H1 (cell line): Measurements from ENCODE around the gene KLF13. TPM values are rescaled to one million over a fixed set of nuclear protein-coding genes. Genes with fewer than 3 reads are reported as not detected.

ENCODE experiments used
- CTCF ChIA-PET: fragments of 300-600 bp; sonication (Branson Sonifier 250); formaldehyde crosslinking; loops from one replicate; lab custom pipeline; 2021; ENCODE audit not compliant: partially characterized antibody; lab: Charles Lee
- POLR2A ChIA-PET: fragments of 300-600 bp; sonication (Branson Sonifier 250); formaldehyde crosslinking; loops from one replicate; lab custom pipeline; 2021; ENCODE audit warnings: inconsistent platforms; ENCODE audit not compliant: partially characterized antibody; lab: Charles Lee
- DNase-seq, 2 experiments: peaks; one replicate each; pipeline versions ENCODE4 v3.0.0 to v3.0.0-alpha.2; 2010 to 2022; ENCODE audit warnings: low spot score in 2 of 2, low read depth in 1 of 2, mixed read lengths in 1 of 2
- FAIRE-seq: peaks from 2 replicates; lab custom pipeline; 2011; peaks lifted over from hg19 to GRCh38; lab: Jason Lieb, UNC
- H2AFZ ChIP-seq: 2 replicates; pipeline ENCODE4 v1.8.1; 2012; ENCODE audit warnings: low read length, inconsistent platforms
- H2AK5ac ChIP-seq: 2 replicates; pipeline ENCODE4 v1.6.1; 2013; ENCODE audit warnings: low read depth, low read length
- H2BK120ac ChIP-seq: replicated peaks from 2 replicates; pipeline ENCODE3; 2013; ENCODE audit warnings: low read depth, low read length, inconsistent platforms
- H2BK12ac ChIP-seq: 2 replicates; pipeline ENCODE4 v1.6.1; 2013; ENCODE audit warnings: low read depth, low read length
- H2BK15ac ChIP-seq: 2 replicates; pipeline ENCODE4 v1.6.1; 2013; ENCODE audit warnings: low read length
- H2BK20ac ChIP-seq: 2 replicates; pipeline ENCODE4 v1.6.1; 2013; ENCODE audit warnings: low read length
- H2BK5ac ChIP-seq: 2 replicates; pipeline ENCODE4 v1.6.1; 2013; ENCODE audit warnings: low read depth, low read length
- H3K14ac ChIP-seq: 2 replicates; pipeline ENCODE4 v1.6.1; 2013; ENCODE audit warnings: inconsistent platforms; ENCODE audit not compliant: insufficient read length
- H3K18ac ChIP-seq: 2 replicates; pipeline ENCODE4 v1.6.1; 2013; ENCODE audit warnings: low read length; ENCODE audit errors: extremely low read depth
- H3K23ac ChIP-seq: 2 replicates; pipeline ENCODE4 v1.6.1; 2013; ENCODE audit warnings: inconsistent platforms; ENCODE audit not compliant: insufficient read length
- H3K23me2 ChIP-seq: 2 replicates; pipeline ENCODE4 v1.6.1; 2013; ENCODE audit warnings: low read depth, low read length
- H3K27ac ChIP-seq: 2 replicates; pipeline ENCODE4 v1.6.1; 2011; ENCODE audit warnings: low read depth, low read length, inconsistent platforms
- H3K27me3 ChIP-seq, 4 experiments: replicated peaks in 1 of 4; 1 replicate in 1 of 4; 2 replicates in 3 of 4; pipeline versions ENCODE4 v1.6.1 to v1.8.1; 2011 to 2013; ENCODE audit warnings: low read length in 3 of 4, mild to moderate bottlenecking in 3 of 4, inconsistent platforms in 2 of 4, mixed read lengths in 2 of 4, moderate library complexity in 1 of 4; ENCODE audit not compliant: control insufficient read depth in 3 of 4, insufficient read depth in 3 of 4; ENCODE audit errors: extremely low read depth in 1 of 4
- H3K36me3 ChIP-seq, 4 experiments: 2 replicates each; pipeline versions ENCODE4 v1.6.1 to v1.8.1; 2011 to 2013; ENCODE audit warnings: mild to moderate bottlenecking in 4 of 4, low read length in 3 of 4, moderate library complexity in 2 of 4, control low read depth in 1 of 4, inconsistent platforms in 1 of 4; ENCODE audit not compliant: insufficient read depth in 4 of 4, control insufficient read depth in 2 of 4
- H3K4ac ChIP-seq: replicated peaks from 2 replicates; pipeline ENCODE3; 2013; ENCODE audit warnings: low read length, low read depth, mixed read lengths, inconsistent platforms; ENCODE audit not compliant: insufficient read length
- H3K4me1 ChIP-seq, 4 experiments: replicated peaks in 1 of 4; 1 replicate in 1 of 4; 2 replicates in 3 of 4; pipeline versions ENCODE4 v1.6.1 to v1.8.1; 2011 to 2013; ENCODE audit warnings: low read length in 3 of 4, inconsistent platforms in 2 of 4, mixed read lengths in 1 of 4; ENCODE audit not compliant: insufficient read depth in 4 of 4, control insufficient read depth in 3 of 4
- H3K4me2 ChIP-seq, 2 experiments: 2 replicates each; pipeline versions ENCODE4 v1.6.1 to v1.8.1; 2011 to 2013; ENCODE audit warnings: low read depth in 2 of 2, low read length in 2 of 2, control low read depth in 1 of 2, inconsistent platforms in 1 of 2, mild to moderate bottlenecking in 1 of 2; ENCODE audit not compliant: insufficient read depth in 1 of 2
- H3K4me3 ChIP-seq, 4 experiments: fragments of 200-600, 300-600 bp in 1 of 4; sonication (generic), shearing (Covaris generic), sonication (Bioruptor Twin) in 1 of 4; 2 replicates each; pipeline versions ENCODE4 v1.5.1 to v1.8.1; 2011 to 2016; ENCODE audit warnings: low read length in 4 of 4, low read depth in 3 of 4, control low read depth in 2 of 4, inconsistent platforms in 2 of 4, mild to moderate bottlenecking in 2 of 4, mixed read lengths in 1 of 4, moderate library complexity in 1 of 4; ENCODE audit not compliant: insufficient read depth in 2 of 4; ENCODE audit errors: extremely low read depth in 1 of 4
- H3K56ac ChIP-seq: replicated peaks from 2 replicates; pipeline ENCODE3; 2013; ENCODE audit warnings: low read depth, mild to moderate bottlenecking, mixed read lengths, low read length, inconsistent platforms; ENCODE audit not compliant: insufficient read length
- H3K79me1 ChIP-seq: 2 replicates; pipeline ENCODE4 v1.6.1; 2013; ENCODE audit warnings: low read depth, low read length, control low read depth
- H3K79me2 ChIP-seq, 2 experiments: 2 replicates each; pipeline versions ENCODE4 v1.6.1 to v1.8.1; 2012 to 2013; ENCODE audit warnings: low read length in 2 of 2, mild to moderate bottlenecking in 2 of 2, inconsistent platforms in 1 of 2; ENCODE audit not compliant: insufficient read depth in 2 of 2, control insufficient read depth in 1 of 2
- H3K9ac ChIP-seq, 4 experiments: replicated peaks in 1 of 4; 1 replicate in 1 of 4; 2 replicates in 3 of 4; pipeline versions ENCODE4 v1.6.1 to v1.8.1; 2011 to 2013; ENCODE audit warnings: low read depth in 3 of 4, low read length in 3 of 4, control low read depth in 2 of 4, mild to moderate bottlenecking in 2 of 4, moderate library complexity in 2 of 4, inconsistent platforms in 1 of 4; ENCODE audit errors: extremely low read depth in 1 of 4
- H3K9me3 ChIP-seq, 2 experiments: 2 replicates each; pipeline versions ENCODE4 v1.6.1 to v1.8.1; 2012 to 2013; ENCODE audit warnings: mild to moderate bottlenecking in 2 of 2, moderate library complexity in 2 of 2, control low read depth in 1 of 2, inconsistent platforms in 1 of 2, low read depth in 1 of 2, low read length in 1 of 2, mixed read lengths in 1 of 2; ENCODE audit not compliant: insufficient read depth in 2 of 2
- H4K20me1 ChIP-seq, 2 experiments: replicated peaks in 1 of 2; 2 replicates each; pipeline versions ENCODE3 to v1.8.1; 2011 to 2013; ENCODE audit warnings: inconsistent platforms in 2 of 2, low read length in 2 of 2, mild to moderate bottlenecking in 1 of 2; ENCODE audit not compliant: insufficient read depth in 2 of 2, control insufficient read depth in 1 of 2
- H4K5ac ChIP-seq: 2 replicates; pipeline ENCODE4 v1.6.1; 2013; ENCODE audit warnings: low read length, low read depth, mixed read lengths, inconsistent platforms; ENCODE audit not compliant: insufficient read length
- H4K8ac ChIP-seq: 2 replicates; pipeline ENCODE4 v1.8.0; 2013; ENCODE audit warnings: mild to moderate bottlenecking, moderate library complexity, low read length, inconsistent platforms; ENCODE audit not compliant: insufficient read depth; ENCODE audit errors: extremely low read depth
- H4K91ac ChIP-seq: replicated peaks from 2 replicates; pipeline ENCODE3; 2013; ENCODE audit warnings: low read length, mixed read lengths, inconsistent platforms; ENCODE audit not compliant: insufficient read length
- WGBS, 2 experiments: shearing (Covaris generic) in 1 of 2; methylation state at CpG; one replicate each; pipeline versions ENCODE4 v1.1.6 to v1.1.7; 2013 to 2015; ENCODE audit warnings: low lambda C conversion rate in 2 of 2, mixed read lengths in 2 of 2, inconsistent platforms in 1 of 2, low coverage in 1 of 2, missing lambda C conversion rate in 1 of 2; ENCODE audit not compliant: insufficient replicate concordance in 2 of 2, insufficient coverage in 1 of 2, insufficient read length in 1 of 2; ENCODE audit errors: extremely low coverage in 1 of 2, missing lambda C conversion rate in 1 of 2; 5-methylcytosine and 5-hydroxymethylcytosine counted together
- polyA plus RNA-seq, 7 experiments: library from polyadenylated mRNA; depleted of rRNA in 3 of 7; stranded (reverse) in 5 of 7; unstranded in 2 of 7; fragments of >200 nt in 5 of 7; fragments of 200-250 nt in 2 of 7; gene quantifications; 1 replicate in 5 of 7; 2 replicates in 1 of 7; 4 replicates in 1 of 7; pipeline versions ENCODE4 v1.2.1 to v1.2.3, GENCODE V29; 2011 to 2013; ENCODE audit warnings: missing spikeins in 2 of 7, mixed read lengths in 2 of 7
- total RNA-seq: library from RNA; stranded (reverse); fragmentation: NEBNext Ultra II Directional; extraction: Animal tissue kit (Norgen Biotek cat#: 25700); gene quantifications from 2 replicates; pipeline ENCODE4 v1.2.1, GENCODE V29; 2021

KLF13 gene
- total and polyA plus RNA-seq, 2 of the 8 experiments (the other 6 are each of a cell fraction or from before 2014, with no cell fraction given): 18.3 to 33.4 TPM

DNA sequence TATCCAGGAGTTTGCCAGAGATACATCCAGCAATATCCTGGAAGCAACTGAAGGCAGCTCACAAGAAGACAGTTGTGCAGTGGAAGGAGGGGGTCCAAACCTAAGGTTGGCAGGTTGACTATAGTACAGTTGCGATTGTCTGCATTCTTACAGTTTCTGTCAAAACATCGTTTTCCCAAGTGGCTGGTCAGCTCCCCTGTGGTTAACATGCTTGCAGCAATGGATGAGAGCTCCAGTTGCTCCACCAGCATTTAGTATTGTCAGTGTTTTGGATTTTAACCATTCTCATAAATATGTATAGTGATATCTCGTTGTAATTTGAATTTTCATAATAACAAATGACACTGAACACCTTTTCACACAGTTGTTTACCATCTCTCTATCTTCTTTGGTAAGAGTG is 31.5 kb downstream of the KLF13 start:
- H3K9ac ChIP-seq: no peak overlapping the region
- H3K9me3 ChIP-seq: no peaks in the 10 kb centered on the region
- no peak overlapping the region for H3K14ac ChIP-seq
- H2BK12ac ChIP-seq: no peak overlapping the region
- H3K23ac ChIP-seq: no peak overlapping the region
- no peak overlapping the region for H4K91ac ChIP-seq
- no peaks in the 10 kb centered on the region for H3K23me2 ChIP-seq
- H2AFZ ChIP-seq: no peak overlapping the region
- no peak overlapping the region for H2BK20ac ChIP-seq
- no peak overlapping the region for H3K4me2 ChIP-seq
- peaks cover 16 to 27% of the 10 kb centered on the region in 2 experiments for H4K20me1 ChIP-seq
- no peaks in the 10 kb centered on the region for H3K36me3 ChIP-seq
- H3K79me2 ChIP-seq: peaks cover 0 to 70% of the 10 kb centered on the region in 2 experiments; a peak in 3 of 4 replicates
- no peak overlapping the region for H3K56ac ChIP-seq
- WGBS, 2 experiments: 86% methylated on average over 3 of the region's 3 CpGs; no CpG with 5 or more reads in 1 of the 2 experiments
- no peak overlapping the region for H3K27ac ChIP-seq
- H3K27me3 ChIP-seq: no peaks in the 10 kb centered on the region
- H3K4ac ChIP-seq: no peak overlapping the region
- H3K79me1 ChIP-seq: peaks cover 18% of the 10 kb centered on the region
- POLR2A ChIA-PET: no interaction called here
- H4K5ac ChIP-seq: no peak overlapping the region
- CTCF ChIA-PET: interaction anchor here (0.7 to 4.2 kb wide), 5 partner anchors 9 to 131 kb away, joined by 3 to 27 read pairs (median 4); no protein-coding TSS in a partner anchor
- peaks cover 9 to 30% (median 23%) of the 10 kb centered on the region in 4 experiments for H3K4me1 ChIP-seq
- H3K4me3 ChIP-seq: no peak overlapping the region
- H2BK15ac ChIP-seq: no peak overlapping the region
- H2BK120ac ChIP-seq: no peak overlapping the region
- no peak overlapping the region; the same call in 1 of the 2 replicates for H4K8ac ChIP-seq
- no peak overlapping the region for H2AK5ac ChIP-seq
- DNase-seq (no peak), FAIRE-seq (no peak)
- H2BK5ac ChIP-seq: no peak overlapping the region
- no peak overlapping the region for H3K18ac ChIP-seq
